ENCODE results near the gene PRSS38.

Gene PRSS38

DNA sequence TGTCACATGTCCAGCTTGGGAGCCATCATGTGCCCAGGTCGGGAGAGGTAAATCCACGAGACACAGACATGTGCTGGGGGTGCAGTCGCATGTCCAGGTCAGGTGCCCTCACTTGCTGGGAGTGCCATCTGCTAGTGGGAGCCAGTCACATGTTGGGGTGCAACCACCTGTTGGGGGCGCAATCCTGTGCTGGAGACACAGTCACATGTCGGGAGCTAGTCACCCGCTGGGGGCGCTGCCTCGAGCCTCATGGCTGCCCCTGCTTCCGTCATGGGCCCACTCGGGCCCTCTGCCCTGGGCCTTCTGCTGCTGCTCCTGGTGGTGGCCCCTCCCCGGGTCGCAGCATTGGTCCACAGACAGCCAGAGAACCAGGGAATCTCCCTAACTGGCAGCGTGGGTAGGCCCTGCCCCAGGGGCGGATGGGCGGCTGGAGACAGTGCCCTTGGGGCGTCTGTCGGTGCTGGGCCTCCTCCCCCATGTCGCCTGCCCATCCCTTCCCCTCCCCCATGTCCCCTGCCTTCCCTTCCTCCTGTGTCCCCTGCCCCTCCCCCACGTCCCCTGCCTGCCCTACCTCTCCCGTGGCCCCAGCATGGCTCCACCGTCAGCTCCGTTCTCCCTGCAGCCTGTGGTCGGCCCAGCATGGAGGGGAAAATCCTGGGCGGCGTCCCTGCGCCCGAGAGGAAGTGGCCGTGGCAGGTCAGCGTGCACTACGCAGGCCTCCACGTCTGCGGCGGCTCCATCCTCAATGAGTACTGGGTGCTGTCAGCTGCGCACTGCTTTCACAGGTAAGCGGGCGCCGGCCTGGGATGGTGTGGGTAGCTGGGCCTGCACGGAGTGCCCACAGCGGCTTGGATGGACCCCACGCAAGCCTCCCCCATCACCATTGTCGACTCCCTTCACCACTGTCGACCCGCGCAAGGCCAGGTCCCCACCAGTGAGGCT, at the start of gene PRSS38:
PRSS38 (plus strand) TSS at position 208 of the 942 bp plus-strand sequence; CDS start at position 250, 42 bp downstream.
- FAIRE-seq: no peak

DNA sequence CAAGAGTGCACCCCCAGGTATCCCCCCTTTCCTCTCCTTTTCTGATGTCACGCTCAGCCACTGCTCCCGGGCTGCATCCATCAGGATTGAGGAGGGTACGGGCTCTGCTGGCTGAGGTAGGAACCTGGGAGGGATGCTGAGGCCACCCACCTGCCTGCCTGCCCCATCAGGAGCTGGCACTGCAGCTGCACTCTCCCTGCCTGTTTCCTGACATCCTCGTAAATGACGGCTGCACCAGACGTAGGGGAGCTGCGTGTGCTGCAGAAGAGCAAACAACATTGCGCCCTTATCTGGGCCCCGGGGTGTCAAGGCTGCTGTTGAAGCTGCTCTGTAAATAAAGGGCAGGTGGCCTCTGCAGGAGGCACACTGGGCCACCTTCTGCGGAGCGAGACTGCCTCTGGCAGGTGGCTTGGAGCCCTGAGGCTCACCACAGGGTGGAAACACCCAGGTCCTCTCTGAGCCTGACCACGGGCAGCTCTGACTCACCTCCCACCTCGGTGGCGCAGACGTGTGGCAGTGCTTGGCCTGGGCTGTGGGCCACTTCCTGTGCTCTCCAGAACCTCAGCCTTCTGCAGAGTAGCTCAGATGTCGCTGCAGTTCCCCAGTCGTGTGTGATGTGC, 49.4 kb upstream of the PRSS38 start:
- FAIRE-seq: no peak

DNA sequence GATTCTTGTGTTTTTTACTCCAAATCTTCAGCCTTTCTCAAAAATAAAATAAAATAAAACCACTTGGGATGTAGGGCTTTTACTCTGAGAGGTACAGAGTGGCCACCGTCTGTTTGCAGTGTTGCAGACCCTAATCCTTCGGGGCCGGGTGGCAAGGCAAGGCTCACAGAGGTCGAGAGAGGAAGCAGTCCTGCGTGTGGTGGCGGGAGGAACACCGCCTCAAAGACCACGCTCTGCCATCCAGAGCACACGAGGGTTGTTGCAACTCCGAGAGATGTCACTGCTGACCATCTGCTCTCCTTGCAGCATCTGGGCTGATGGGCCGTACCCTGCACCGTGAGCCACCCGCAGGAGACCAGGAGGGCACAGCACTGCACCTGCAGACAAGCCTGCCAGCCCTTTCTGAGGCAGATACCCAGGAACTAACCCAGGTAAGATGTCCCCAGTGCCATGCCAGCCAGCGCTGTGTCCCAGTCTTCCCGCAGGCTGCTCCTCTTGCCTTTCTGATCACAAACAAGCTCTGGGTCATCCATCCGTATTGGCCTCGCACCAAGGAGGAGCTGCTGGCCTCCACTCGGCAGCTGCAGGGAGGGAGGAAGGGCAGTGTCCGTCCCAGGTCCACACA, 48.7 kb upstream of the PRSS38 start:
- no peak for FAIRE-seq

DNA sequence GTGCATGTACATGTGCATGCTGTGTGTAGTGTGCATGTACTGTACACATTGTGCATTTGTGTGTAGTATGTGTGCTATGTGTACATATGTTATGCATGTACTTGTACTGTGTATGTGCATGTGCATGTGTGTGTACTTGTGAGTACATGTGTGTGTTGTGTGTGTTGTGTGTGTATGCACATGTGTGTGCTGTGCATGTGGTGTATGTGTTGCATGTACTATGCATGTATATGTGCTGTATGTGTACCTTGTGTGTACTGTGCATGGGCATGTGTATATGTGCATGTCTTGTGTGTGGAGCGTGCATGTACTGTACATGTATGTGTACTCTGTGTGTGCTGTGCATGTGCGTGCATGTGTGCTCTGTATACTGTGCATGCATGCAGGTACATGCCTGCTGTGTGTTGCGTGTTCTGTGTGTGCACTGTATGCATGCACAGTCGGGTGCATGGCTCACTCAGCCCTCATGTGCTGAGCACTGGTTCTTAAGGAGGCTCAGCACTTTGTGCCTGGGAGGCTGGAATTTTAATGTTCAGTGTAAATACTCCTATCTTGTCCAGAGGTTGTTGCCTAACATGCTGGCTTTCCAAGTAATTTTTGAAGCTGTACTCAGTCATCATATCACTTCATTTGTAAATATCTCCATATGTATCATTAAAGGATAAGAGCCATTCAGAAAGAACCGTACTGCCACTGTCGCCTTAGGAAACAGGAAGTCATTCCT, 47.9 kb upstream of the PRSS38 start:
- FAIRE-seq: no peak

DNA sequence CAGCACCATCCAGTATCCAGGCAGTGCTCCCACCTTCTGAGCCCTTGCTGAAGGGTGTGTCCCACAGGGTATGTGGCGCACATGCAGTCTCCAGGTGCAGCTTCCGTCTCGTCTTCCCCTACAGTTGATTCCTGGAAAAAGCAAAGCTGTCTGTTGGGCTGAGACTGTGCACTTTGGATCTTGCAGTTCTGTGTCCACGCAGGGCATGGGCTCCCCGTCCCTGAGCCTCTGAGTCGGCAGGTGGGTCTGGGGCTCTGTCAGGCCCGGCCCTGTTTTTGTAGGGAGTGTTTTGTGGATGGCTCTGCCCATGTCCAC, 47.4 kb upstream of the PRSS38 start:
- no peak for FAIRE-seq

DNA sequence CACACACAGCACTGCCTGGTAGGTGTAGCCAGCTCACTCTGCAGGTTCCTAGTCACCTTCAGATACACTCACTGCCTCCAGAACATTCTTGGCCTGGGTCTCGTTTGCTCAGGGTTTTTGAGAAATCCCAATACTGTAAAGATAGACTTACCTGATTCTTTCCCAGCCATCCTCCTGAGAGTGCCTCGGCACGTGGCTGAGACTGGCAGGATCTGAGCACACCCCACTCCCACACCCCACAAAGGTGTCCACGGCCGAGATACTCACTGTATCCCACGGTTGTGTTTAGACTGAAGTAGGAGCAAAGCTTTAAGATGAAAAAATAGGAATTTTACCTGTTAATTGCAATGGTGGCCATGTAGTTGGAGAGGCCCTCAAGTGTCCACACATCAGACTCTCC, 46.8 kb upstream of the PRSS38 start:
- FAIRE-seq: no peak

DNA sequence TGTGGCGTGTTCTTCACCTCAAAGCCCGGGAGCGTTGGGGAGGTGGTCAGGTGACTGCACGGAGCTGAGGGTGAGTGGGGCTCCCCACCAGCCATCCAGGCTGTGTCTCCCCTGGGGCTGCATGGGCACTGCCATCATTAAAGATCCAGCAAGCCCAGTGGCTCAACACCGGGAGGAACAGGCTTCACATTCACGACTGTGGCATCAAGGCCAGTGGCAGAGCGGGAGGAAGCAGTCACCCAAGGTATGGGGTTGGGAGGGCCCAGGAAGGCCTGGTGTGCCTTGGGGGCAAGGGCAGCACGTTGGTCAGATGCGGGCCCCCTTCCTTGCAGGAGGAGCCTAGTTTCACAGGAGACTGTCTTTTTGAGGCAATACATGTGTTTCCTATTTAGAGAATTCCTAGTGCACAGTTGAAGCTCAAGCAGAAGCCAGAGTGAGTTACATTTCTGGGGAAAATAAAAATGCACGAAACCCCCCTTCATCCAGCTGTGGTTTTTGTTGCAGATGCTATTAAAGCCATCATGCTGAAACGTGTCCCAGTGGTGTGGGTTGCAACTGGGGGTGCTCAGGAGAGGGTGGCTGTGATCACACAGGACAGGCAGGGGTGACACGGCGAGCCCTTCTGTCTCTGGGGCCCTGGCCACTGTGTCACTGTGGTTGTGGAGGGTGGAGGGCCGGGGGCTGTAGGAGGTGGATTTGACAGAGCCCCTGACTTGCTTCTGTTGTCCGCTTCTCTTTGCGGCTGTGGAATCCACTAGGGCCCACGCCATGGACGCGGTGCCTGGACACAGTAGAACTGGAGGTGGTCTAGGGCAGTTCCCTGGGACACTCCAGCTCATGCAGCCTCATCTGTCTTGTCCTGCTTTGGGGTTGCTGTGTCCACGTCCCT, 46.2 kb upstream of the PRSS38 start:
- FAIRE-seq: no peak

DNA sequence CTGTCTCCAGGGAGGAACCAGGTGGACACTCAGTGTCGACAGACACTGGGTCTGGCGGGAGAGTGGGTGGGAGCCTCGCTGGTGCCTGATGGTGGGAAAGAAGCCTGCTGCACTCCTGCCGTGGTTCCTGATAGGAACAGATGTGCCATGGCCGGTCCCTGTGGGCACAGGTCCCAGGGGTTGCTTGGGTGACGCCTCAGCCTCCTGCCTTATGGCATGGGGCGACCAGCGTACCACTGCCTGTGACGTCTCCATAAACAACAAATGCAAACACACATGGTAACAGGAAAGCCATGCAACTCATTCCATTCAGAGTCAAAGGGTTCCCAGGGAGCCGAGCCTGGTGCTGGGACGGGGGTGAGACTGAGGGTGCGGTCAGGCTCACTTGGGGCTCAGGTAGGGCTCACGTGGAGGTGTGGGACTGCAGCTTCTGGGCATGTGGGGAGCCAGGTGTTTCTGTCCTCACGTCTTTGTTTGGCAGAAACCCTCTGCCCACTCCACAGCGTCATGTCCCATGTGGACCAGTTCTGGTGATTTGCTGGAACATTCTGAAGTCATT, 45.5 kb upstream of the PRSS38 start:
- no peak for FAIRE-seq

DNA sequence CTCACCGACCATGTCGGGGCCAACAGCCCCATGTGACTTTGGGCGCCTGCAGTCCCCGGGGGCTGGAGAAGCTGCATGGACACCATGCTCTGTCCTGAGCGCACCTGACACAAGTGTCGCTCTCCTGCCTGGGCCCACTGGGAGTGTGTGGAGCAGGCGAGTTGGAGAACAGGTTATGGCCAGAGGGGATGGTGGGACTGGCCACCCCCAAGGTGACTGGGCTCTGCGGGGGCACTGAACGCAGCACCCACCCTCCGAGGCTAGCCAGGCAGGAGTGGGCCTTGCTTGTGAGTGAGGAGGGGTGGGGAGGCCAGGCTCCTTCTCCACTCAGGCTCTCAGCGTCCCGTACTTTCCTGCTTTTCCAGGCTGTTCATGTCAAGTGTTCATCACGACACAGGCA, 44.7 kb upstream of the PRSS38 start:
- FAIRE-seq: no peak

DNA sequence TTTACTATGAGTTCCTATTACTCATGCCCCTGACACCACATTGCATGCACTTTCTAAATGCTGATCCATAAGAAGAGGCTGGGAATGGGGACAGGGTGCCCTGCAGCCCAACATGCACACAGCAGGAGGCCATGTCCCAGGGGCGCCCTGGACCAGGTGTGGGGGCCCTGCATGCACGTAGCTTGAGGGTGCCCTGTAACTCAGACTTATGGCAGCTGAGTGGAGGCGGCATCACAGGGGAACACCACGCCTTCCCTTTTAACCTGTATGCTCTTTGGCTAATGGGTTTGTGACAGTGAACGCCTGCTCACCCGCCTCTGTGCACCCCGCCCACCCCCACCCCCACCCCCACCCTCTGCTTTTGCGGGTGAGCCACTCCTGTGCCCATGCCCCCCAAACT, 44.1 kb upstream of the PRSS38 start:
- no peak for FAIRE-seq

DNA sequence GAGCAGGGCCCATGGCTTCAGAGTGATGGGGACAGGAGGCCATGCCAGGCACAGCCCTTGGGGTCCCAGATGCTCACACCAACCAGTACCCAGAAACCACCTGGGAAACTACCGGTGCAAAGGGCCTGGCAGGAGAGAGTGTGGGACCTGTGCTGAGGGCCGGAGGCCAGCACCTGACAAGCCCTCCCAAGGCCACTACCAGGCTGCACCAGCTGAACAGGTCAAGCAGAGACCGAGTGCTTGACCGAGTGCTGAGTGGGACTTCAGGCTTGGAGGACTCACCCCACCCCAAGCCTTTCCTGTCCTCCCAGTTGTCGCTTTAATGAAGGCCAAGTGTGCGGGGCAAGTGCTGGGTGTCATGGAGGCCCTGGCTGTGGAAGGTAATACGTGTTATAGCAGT, 43.7 kb upstream of the PRSS38 start:
- no peak for FAIRE-seq

DNA sequence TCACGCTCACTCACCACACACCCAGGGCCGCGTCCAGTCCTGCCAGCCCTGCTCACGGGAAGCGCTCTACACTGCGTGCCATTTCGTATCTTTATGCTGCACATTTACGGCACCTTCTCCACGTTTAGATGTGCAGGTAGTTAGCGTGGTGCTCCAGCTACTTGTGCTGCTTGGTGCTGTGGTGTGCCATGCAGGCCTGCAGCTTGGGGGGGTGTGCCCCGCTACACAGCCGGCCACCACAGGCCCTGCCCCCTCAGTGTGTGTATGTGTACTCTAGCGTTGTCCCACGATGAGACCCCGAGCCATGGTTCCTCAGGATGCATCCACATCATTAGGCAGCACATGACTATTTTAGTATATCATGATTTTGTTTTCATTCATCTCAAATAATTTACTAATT, 41.9 kb upstream of the PRSS38 start:
- no peak for FAIRE-seq

DNA sequence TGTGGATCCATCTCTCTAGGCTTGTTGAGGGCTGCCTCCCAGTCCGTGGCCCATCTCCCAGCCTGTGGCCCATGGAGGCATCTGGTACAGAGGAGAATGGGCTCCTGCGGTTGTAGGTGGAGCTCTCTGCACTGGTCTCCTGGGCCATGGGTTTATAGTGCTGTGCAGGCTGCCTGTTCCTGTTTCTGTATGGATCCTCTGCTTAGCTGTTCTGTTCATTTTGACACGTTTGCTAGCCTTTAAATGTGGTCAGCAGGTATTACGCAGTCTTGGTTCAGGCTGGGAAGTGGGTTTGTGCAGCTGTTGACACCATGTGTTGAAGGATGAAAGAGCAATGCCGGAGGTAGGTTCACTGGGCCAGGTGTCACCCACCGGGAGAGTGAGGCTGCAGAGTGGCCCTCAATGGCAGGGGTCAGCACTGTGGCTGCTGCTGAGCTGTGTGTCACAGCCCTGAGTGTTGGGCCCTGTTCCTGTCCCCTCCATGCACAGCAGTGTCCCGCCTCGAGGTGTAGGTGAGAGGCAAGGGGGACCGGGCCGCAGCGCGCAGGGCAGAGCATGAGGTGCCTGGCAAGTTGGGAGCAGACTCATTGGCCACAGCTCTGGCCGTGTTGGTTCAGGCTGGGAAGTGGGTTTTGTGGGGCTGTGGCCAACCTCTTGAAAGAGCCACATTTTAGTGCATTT, 41.3 kb upstream of the PRSS38 start:
- no peak for FAIRE-seq

DNA sequence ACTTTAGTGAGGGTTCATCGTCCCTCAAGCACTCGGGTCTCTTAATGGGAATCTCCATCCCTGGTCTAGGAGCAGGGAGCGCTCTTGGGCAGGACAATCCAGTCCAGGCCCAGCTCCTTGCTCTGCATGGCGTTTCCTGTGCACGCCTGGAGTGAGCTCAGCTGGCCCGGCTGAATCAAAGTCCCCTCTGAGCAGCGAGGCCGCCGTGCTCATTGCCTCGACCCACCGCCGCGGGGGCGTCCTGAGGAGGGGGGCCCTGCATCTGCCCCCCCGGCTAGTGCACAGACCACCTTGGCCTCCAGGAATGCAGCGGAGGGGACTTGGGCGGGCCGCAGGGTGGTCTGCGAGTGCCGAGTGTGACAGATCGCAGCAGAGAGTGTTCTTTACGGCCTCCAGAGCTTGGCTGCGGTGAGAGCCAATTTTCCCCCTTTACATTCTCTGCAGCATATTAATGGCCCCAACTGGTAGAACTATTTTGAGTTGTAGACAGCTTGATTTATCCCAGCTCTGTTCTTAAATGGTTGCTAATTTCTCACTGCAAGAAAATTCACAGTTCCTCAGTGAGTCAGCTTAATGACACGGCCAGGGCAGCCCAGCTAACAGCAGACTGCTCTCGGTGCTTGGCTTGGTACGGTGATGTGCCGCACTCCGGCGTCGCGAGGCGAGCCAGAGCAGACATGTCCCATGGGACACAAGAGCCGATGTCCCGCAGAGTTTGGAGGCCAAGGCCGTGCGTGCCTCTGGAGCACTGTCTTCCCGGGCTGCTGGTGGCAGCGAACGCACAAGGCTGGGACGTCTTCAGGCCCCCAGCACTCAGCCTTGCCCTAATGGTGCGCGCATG, 40.4 kb upstream of the PRSS38 start:
- no peak for FAIRE-seq

DNA sequence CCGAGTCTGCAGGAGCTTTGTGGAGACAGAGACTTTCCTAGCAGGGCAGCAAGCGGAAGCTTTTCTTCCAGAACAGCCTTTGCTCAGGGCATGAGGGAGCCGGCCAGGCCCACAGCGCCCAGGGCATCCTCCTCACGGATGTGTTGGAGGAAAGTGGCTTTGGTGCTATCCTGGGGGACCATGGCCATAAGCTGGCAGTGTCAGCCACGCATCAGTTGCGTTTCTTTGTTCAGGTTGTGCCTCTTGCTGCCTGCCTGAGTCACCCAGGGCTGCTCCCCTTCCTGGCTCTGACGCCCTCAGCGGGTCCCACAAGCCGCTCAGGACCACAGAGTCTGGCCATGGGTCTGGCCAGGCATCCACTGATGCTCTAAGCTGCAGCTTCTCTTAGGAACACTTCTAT, 39.6 kb upstream of the PRSS38 start:
- FAIRE-seq: no peak

DNA sequence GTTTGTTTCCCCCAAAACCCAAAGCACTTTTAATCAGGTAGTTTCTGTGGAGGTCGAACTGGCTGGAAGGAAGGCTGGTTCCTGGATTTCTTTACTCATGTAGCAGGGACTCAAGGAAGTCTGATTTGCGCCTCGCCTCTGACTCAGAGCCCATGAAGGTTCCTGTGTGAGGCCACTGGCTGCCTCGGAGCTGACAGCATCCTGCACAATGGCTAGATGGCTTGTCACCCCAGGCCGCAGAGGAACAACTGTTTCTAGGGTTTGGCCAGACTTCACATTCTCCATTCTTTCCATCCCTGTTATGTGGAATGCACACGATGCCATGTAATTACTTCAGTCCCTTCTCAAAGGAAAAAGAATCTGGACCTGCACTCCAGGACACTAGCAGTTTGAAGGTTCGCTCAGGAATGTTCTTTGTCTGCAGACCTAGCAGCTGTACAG, 39.1 kb upstream of the PRSS38 start:
- FAIRE-seq: no peak

DNA sequence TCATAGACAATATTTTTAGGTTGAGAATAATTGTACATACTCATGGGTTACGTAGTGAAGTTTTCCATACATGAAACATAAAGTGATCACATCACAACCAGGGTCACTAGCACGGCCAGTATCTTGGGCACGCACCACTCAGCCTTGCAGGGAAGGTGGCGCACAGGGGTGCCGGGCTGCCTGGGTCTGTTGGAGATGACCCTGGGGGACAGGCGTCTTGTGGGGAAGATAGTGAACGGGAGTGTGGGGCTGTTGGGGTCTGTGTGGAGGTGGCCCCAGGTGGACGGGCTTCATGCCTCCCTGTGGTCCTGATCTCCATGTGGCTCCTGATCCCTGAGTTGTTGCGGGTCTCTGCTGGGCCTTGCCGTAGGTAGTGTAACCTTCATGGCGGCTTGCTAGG, 38.3 kb upstream of the PRSS38 start:
- no peak for FAIRE-seq

DNA sequence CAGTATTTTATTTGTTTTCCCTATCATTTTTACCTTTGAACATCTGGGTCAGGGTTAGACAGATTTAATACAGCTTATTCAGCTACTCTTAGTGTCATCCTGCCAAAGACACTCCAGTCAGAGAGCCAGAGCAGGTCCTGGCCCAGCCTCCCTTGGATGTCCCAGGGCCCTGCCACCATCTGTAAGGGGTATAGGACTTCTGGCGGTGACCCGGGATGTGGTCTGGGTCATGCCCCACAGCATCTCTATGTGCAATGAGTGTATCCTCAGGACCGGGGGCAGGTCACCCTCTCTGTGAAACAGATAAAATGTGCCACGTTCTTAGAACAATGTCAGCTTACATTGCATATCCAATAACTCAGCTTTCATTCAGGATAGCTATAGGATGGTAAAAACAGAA, 37.8 kb upstream of the PRSS38 start:
- FAIRE-seq: no peak

DNA sequence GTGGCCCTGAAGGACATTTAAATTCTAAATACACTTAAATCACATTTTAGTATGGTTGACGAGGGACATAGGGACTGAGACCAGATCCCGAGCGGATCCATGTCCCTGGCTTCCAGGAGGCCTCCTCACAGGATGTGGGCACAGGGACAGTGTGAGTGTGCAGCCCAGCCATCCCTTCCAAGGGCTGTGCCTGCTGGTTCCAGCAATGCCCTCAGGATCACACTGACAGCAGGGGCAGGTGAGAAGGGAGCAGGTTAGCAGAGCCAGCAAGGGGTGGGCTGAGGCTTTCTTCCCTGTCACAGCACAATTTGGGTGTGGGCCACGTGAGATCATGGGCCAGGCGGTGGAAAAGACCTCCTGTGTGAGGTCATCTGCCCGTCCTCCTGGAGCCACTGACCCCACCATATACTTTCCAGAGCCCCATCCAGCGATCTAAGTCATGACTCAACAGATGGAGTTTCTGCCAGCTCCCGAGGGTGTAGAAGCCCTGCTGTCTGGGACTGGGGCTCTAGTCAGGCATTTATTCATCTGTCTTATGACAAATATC, 37.0 kb upstream of the PRSS38 start:
- no peak for FAIRE-seq

DNA sequence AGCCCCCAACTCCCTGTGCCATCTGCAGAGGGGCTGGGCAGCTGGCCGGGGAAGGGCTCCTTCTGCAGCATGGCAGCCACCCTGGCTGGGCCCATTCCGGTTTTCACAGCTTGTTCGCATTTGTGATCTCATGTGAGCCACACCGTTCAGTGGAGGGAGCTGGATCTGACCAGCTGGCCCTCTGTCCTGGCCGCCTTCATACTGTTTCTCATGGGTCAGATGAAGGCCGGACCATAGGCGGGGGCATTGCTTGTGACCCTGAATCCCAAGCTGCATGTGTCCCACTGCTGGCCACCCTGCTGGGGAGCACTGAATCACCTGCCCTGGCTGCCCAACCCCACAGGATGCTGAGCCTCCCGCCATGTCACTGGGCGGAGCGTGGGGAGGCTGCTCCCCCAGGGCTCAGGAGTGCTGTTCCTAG, 36.4 kb upstream of the PRSS38 start:
- FAIRE-seq: no peak

All from A204.1 (cell line).